ENCODE measurements around the gene ERFL.

DNA sequence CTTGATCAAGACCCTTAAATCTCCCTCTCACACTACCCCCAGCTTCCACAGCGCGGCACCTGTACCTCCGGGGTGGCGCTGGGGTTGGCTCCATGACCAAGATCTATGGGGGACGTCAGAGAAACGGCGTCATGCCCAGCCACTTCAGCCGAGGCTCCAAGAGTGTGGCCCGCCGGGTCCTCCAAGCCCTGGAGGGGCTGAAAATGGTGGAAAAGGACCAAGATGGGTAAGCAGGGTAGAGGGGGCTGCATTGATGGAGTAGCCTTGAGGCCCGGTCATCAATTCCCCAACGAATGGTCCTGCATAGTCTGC, 59.3 kb downstream of the ERFL start:
- TF ChIP-seq, protein P1, sequence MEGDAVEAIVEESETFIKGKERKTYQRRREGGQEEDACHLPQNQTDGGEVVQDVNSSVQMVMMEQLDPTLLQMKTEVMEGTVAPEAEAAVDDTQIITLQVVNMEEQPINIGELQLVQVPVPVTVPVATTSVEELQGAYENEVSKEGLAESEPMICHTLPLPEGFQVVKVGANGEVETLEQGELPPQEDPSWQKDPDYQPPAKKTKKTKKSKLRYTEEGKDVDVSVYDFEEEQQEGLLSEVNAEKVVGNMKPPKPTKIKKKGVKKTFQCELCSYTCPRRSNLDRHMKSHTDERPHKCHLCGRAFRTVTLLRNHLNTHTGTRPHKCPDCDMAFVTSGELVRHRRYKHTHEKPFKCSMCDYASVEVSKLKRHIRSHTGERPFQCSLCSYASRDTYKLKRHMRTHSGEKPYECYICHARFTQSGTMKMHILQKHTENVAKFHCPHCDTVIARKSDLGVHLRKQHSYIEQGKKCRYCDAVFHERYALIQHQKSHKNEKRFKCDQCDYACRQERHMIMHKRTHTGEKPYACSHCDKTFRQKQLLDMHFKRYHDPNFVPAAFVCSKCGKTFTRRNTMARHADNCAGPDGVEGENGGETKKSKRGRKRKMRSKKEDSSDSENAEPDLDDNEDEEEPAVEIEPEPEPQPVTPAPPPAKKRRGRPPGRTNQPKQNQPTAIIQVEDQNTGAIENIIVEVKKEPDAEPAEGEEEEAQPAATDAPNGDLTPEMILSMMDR (conservative IDR thresholded peaks at IDR 0.05 in 1 of 2, IDR thresholded peaks at IDR 0.05 in 1 of 2; ENCODE audit: extremely low read depth in 1 of 2, insufficient read depth in 1 of 2, low read depth in 1 of 2, low read length in 2 of 2) = no peak
- no peak for TF ChIP-seq EZH2 (IDR thresholded peaks at IDR 0.05; ENCODE audit: borderline replicate concordance, low read length)

Data from mammary epithelial cell (primary cell).